Stimulated activated CD4-positive, alpha-beta T cell treated with anti-CD3 and anti-CD28 coated beads, Interleukin-15, amount 100 ng/mL, for 24 hours (primary cell): Measurements from ENCODE around the gene C1orf141.
"Not testable (repeated sequence)": the region's sequence is repeated elsewhere in the genome, so short reads cannot be mapped to it uniquely, and the experiment has no call there.

Experiments used
- DNase-seq: peaks from one replicate; pipeline ENCODE4 v3.0.0-alpha.2; 2020

C1orf141 gene

DNA sequence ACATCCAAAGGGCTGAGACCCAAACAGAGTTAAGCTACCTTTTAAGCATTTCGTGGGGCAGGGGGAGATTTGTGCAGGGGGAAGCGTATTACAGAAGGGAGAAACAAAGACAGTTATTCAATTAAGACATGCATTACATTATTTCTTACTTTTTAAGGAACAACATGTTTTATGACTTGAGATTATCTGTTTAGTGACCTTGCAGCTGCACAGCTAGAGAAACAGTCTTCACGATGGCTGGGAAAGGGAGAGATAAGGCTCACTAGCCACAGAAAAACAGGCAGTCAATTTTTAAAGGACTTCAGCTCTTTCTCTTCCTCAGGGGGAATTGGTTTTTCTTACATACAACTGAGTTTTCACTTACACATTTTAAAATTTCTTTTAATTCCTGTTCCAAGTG lies 7.1 kb upstream of the C1orf141 start:
- DNase-seq: not testable (repeated sequence)

DNA sequence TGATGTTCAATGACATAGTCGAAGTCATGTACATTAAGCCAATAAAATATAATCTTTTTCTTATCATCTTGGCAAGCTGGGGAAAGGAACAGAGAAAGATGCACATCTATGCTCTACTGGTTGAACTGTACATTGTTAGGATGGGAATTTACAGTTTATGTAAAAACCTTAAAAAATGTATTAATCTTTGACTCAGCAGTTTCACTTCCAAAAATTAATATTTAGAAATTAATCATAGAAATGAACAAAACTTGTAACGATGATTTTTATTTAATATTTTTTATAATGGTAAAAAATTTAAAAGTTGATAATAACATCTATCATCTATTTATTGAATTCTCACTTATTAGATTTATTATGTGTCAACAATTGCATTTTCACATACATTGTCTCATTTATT lies 5.7 kb upstream of the C1orf141 start:
- DNase-seq: no peak

DNA sequence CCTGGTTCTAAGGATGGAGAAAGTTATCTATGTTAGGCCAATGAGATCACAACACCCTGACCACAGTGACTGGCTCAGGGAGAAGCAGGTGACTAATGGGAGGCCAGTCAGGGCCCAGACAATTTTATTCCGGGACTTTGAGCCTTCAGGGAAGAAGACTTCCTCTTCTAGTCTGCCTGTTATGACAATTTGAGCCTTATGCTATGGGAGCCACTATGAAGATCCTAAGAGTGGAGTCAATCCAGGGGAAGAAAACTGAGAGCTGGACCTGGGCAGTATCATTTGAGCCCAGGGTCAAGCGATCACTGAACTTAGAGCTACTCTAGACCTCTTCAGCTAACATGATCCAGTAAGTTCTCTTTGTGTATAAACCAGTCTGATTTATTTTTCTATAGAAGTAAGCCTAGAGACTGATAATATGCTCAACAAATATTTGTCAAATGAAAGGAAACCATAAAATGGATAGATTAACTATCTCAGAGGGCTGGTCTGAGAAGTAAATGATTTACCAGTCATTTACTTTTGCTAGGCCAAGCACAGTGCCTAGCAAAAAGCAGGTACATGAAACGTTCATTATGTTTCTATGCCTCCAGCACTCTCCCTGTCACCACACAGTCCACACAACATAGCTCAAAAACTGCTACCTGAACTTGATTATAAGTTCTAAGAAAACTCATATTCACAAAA lies 4.2 kb upstream of the C1orf141 start:
- DNase-seq: no peak

DNA sequence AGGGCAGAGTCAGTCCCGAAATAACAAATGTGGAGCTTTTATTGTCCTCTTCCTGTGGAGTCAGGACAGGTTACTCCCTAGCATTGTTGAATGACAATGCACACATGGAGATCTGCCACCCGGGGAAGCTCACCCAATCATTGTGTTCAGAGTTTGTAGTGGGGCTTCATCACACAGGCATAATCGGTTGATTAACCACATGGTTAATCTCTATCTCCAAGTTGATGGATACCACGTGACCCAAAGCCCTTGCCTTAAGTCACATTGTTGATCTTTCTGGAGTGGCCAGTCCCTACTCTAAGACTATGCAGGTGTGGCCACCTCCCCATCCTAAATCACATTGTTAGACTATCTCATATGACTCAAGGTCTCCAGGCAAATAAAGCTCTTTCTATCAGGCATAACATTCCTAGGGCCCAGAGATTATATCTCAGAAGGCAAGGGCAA lies 2.6 kb upstream of the C1orf141 start:
- DNase-seq: no peak

DNA sequence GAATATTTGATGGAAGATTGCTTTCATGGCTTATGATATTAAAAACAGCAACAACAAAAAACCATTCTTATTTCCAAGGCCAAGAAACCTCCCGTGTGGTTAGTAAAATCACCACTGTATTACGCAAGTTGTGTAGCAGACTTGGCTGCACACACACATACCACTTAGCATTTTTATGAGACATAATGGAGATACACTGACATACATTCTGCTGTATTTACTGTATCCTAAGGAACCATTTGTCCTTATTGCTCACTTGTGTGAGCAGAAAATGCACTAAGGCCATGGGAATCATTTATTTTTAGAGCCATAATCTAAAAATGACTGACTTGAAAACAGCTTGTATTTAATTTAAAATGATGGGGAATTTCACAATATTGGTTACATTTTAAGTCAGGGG lies 584 bp upstream of the C1orf141 start:
- DNase-seq: no peak

DNA sequence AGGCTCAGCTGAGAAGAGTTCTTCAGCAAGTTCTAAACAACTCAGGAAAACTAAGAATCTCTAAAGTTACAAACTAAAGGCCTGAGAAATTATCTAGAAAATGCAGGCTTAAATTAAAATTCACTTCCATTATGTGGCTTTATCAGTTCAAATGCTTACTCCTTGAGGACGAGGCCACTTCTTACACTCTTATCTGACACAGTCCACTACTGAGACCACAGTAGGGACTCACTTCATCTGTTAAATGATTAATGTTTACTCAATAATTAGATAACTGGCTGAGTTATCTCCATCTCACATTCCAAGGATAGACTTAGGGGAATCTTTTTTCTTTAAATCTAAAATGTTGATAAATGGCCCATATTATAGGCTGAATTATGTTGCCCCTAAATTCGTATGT lies 1.6 kb downstream of the C1orf141 start:
- no peak for DNase-seq

DNA sequence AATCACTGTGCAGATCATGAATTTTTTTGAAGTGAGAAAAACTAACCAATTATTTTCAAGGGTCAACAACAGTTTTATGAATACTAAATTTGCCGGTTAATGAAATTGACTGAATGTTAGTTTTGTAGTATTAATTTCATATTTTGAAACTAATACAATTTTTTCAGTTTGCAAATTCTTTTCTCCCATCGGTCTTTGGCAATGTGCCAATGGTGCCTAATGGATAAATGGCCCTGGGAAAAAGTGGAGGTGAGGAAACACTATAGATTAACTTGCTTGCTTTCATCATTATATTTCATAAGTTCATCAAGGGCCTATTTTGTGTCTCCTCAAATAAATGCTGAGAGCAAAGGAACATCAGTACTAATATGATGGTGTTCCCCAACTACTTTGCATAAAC lies 4.1 kb downstream of the C1orf141 start:
- DNase-seq: no peak

DNA sequence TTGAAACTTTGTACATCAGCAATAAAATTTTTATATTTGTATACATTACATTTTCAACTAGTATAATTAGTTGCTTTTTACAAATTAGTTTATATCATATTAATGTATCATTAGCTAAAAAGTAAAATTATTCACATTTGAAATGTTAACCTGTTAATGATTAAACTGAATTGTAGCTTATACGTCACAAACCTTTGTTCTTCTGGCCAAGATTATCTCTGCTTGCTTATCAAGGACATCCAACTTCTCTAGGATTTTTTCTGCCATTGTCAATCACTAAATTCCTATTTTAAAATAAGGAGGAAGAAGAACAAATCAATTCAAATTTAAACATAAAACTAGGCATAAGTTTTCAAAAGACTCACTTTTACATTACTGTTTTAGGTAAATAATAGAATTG lies 7.8 kb downstream of the C1orf141 start:
- DNase-seq: no peak

DNA sequence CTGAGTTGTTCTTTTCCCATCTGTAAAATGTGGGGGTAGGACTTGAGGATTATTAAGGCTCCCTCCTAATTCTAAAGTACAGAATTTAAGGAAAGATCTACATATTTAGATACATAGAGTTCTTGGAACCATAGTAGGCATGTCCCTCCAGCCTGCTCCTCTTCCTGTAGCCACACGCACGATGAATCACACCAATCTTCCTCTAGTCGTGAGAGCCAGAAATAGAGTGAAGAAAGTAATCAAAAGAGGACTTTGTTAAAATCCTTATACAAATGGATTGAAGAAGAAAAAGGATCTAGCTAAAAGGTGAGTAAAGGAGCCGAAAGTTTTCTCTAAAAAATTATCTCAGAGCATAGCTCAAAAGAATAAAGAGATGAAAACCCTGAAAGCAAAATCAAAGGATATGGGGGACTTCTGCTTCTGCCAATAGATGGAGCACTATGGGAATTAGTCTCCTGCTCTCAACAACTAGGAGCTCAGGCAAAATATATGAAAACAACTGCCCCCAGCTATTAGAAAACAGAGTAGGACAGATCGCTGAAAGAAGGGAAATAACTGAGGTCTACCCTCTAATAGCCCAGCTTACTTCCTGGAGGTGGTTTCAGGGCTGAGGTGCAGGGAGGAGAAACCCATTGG lies 8.5 kb downstream of the C1orf141 start:
- no peak for DNase-seq

DNA sequence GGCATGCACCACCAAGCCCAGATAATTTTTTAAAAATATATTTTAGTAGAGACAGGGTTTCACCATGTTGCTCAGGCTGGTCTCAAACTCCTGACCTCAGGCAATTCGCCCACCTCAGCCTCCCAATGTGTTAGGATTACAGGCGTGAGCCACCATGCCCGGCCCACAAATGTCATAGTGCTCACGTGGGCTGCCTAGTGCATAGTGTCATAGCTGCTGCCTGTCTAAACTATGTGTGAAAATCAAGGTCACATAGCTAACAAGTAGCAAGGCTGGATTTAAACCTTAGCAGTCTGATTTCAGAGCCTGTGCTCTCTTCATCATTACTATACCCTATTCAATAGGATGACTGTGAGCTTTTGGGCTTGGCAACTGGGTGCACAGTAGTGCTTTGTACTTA lies 10.3 kb downstream of the C1orf141 start:
- DNase-seq: no peak

DNA sequence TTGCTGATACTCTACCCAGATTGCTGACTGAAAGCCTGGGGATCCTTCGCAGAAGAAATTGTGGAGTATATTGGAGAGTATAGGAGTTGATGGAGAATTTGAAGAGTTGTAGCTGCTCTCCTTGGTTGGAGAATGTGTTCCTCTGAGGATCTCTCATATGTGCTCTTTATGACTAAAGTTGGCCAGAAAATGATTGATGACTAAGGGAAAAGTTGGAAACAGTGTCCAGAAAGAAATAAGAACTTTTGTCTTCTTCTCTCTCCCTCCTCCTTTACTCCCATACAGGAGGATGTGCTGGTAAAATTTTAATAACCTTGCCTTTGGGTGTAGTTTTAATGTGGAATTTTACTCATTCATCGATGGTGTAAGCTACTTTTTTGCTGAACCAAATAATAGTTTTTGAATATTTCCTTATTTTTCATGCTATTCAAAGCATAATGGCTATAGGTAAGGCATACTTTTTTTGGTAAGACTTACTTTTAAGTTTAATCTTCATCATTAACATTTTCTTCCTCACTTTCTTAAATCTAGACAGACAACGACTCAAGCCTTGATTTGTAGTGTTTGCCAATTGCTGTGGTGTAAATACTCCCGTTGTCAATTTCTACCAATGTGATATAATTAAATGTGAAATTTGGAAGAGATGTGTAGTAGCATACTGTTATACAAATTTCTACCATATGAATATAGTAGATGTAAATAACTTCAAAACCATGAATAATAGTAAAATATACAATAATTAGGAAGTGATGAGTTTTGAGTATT lies 13.7 kb downstream of the C1orf141 start:
- no peak for DNase-seq

DNA sequence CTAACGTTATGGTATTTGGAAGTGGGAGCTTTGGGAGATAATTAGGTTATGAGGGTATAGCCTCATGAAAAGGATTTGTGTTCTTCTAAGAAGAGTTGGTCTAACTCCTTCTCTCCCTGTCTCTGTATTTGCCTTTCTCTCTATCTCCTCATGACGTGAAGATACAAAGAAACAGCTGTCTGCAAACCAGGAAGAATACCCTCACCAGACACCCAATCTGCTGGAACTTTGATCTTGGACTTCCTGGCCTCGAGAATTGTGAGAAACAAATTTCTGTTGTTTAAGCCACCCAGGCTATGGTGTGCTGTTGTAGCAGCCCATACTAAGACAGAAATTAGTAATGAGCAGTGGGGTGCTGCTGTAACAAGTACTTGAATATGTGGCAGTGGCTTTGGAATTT lies 16.1 kb downstream of the C1orf141 start:
- DNase-seq: no peak

DNA sequence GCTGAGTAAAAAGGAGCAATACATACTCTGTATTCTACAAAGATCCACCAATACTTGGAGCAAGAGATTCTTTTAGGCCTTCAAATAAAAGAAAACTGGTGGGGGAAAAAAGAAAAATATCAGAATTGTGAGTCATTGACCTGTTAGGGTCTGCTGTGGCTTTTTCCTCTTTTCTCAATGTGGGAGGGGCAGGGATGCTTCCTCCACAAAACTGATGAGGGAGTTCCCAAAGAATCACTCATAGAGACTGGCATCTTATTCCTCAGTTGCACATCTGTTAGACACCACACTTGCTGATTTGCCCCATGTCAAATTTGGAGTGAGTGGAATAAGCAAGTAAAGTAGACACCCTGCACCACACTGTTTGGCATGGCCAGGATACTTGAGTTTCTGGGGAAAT lies 16.6 kb downstream of the C1orf141 start:
- no peak for DNase-seq

DNA sequence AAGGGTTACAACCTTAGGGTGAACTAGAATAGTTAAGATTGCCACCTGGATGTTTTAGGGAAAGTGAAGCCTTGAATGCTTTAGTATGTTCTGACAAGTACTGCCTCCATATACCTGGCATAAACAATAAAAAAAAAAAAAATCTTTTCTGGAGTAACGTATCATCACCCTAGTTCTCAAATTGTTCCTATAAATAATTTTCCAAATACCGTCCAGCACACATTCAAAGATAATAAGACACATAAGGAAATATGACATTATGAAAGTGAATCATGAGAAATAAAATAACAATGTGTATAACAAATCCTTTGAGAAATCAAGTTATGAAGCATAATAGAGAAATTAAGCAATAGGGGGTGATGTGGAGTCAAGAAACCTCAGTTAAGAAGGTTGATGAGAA lies 20.6 kb downstream of the C1orf141 start:
- DNase-seq: no peak

DNA sequence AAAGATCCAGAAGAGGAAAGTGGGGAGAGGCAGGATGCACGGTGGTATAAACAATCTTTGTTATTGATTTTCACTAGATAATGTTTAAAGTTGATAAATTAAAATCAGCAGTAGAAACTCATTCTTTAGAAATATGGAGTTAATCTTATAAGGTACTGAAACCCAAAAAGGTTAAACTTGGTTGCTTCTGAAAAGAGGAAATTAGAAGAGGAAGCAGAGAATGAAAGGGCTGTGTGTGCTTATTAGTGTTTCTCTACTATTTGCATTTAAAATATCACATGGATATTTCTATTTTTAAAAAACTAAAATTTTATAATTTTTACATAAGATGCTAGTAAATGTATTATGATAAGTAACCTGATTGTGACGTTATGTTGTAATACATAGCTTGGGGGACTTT lies 24.4 kb downstream of the C1orf141 start:
- no peak for DNase-seq

DNA sequence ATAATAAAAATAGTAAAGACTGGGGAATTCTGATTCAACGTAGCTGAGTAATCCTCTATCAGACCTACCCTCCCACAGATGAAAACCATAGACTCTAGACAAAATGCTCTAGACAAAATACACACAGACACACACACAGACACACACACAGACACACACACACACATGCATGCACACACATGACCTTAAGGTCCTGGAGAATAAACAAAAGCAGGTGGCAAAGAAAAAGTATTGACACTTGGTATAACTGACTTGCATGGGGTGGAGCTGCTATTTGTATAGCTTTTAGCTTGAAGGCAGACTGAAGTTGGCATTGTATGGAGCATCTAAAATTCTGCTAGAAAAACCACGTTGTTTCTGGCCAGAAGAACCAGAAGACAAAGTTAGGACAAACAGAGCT lies 29.3 kb downstream of the C1orf141 start:
- no peak for DNase-seq

DNA sequence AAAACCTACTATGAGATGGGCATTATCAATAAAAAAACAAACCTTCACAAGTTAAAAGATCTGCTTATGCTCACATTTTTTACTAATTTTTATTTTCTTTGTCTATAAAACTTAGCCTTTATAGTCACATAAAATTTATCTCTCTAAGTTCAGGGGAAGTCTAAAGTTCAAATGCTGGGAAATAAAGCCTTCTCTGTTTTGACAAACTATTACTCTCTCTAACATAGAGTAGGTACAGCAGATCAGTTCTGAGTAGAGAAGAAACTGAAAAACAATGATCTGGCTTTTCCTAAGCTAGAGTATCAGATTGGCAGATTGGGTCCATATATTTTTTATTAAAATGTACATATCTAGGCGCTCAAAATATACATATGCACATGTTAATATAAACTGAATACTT lies 31.2 kb downstream of the C1orf141 start:
- DNase-seq: no peak

DNA sequence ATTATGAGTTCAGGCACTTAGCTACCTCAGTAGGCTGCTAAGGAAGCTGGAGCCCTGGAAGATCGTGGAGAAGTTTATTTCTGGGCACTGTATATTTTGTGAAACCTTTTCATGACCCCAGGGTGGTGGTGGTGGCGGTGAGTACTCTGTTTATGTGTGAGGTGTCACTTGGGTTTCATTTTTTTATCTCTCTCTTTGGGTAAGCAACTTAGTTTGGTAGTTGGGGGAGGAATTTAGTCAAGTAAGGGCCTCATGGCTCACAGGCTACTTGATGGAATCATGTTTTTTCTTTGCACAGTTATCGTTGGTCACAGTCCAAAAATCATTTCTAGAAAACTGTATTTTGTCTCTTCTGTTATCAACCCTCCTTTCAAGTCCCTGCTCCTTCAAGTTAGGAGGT lies 33.9 kb downstream of the C1orf141 start:
- DNase-seq: no peak

DNA sequence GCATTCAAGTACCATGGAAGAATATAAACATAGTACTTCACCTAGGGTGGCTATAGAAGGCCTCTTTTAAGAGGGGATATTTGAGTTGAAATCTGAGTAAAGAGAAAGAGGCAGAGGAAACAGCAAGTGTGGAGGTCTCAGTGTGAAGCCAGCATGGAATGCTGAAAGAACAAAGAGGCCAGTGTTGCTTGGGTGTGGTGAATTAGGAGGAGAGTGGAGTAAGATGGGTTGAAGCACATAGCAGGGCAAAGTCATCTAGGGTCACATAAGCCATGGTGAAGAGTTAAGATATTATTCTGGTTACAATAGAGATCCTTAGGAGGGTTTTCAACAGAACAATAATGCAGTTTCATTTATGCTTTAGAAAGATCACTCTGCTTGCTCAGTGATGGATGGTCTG lies 37.5 kb downstream of the C1orf141 start:
- no peak for DNase-seq

DNA sequence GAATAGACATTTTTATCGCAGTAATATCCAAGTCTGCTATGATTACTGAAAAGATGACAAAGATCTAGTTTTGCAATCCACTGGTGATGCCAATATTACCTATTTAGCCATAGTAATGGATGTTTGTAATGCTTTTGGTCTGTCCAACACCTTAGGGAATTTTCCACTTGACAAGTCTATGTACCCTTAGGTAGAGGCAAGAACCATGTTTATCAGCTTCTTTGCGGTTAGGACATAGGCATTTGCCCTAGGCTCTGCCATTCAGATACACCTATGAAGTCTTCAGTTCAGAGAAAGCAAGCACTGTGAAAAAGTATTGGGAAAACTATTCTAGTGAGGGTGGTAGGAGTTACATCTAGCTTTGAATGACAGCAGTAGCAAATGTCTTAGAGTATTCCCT lies 40.6 kb downstream of the C1orf141 start:
- DNase-seq: no peak

DNA sequence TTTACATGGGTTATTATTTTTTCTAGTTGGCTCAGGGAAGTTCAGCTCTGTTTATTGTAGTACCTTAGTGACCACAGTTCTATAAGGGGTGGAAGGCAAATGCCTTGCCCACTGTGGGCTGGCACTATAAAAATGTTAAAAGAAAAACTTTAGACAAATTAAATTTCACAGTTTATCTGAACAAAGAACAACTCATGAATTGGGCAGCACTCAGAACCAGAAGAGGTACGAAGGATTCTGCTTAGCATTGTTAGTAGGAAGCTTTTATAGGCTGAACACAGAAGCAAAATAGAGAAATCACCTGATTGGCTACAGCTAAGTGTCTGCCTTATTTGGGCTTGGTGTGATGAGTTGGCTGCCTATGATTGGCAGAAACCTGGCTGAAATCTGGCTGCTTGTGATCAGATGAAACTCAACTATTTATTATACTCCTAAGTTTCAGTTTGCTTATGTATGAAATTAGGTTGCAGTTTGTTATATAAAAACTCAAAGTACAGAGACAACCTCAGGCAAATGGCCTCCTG lies 45.0 kb downstream of the C1orf141 start:
- no peak for DNase-seq

DNA sequence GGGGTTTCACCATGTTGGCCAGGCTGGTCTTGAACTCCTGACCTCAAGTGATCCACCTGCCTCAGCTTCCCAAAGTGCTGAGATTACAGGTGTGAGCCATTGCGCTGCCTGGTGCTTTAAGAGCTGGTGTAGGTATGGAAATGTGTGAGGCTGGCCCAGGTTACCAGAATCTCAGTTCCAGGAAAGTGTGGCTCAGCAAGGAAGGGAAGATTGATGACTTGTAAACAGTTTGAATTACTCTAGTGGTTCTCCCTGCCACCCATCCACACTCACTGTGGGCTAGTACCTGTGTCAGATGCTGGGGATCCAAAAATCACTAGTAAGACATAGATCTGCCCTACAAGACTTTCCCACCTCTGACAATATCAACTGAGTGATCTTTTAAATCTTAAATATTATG lies 46.3 kb downstream of the C1orf141 start:
- no peak for DNase-seq

DNA sequence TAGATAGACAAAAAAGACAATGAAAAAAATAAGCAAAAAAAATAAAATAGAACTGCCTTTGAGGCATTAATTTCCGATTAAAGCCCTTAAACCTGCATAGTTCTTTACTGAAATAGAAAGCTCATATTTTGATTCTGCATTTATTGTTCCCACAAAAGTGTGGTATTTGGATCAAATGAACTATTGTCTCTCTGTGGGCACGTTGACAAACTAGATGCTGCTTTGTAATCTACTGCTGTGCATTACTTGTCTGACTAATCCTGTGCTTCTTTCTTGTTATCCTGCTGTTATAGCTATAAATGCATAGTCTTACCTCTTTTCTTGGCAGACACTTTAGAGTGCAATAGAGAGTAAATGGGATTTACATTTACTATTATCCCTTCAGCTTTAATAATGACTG lies 49.4 kb downstream of the C1orf141 start:
- no peak for DNase-seq

DNA sequence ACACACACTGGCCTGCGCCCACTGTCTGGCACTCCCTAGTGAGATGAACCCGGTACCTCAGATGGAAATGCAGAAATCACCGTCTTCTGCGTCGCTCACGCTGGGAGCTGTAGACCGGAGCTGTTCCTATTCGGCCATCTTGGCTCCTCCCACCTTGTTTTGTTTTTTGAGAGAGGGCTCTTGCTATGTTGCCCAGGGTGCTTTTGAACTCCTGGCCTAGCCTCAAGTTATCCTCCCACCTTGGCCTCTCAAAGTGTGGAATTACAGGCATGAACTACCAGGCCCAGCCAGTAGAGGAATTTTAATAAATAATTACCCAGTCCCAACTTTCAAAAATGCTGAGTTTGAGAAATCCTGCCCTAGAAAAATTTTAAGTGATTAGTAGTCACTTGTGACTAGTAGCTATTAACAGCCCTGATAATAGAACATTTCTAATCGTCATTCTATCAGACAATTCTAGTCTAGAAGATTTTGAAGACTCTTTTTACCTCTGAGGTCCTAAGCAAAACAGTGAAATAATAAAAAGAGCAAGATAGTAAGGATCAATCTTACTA lies 49.9 kb downstream of the C1orf141 start:
- no peak for DNase-seq
